HepG2 (cell line): Measurements from ENCODE around the gene KRTAP10-6. TPM values are rescaled to one million over a fixed set of nuclear protein-coding genes. Genes with fewer than 3 reads are reported as not detected.

ENCODE experiments used
- ATAC-seq: fragments of 200-7000 bp; cut with Tn5 transposase; 3 replicates; pipeline ENCODE4 v1.9.1; 2020; ENCODE audit warnings: mild to moderate bottlenecking, moderate library complexity
- BruUV-seq: library from RNA; stranded (reverse); fragments of 400-500 nt; replicated peaks from 2 replicates; lab custom pipeline; 2021; lab: Mats Ljungman, UMichigan
- CTCF ChIA-PET: fragments of 300-600 bp; formaldehyde crosslinking; extraction: SDS; loops from one replicate; lab custom pipeline; 2021; ENCODE audit warnings: low total read pairs, inconsistent platforms, low intra/inter-chr PET ratio; lab: Yijun Ruan, JAX
- POLR2A ChIA-PET: fragments of 350-600 bp; sonication (Branson Sonifier 250); formaldehyde crosslinking; loops from one replicate; lab custom pipeline; 2020; ENCODE audit warnings: antibody characterized with exemption, inconsistent platforms; lab: Yijun Ruan, JAX
- DNase-seq: peaks from one replicate; pipeline ENCODE4 v3.0.0-alpha.2; 2015; ENCODE audit warnings: low spot score
- FAIRE-seq: peaks from 3 replicates; lab custom pipeline; 2011; peaks lifted over from hg19 to GRCh38; lab: Jason Lieb, UNC
- H2AFZ ChIP-seq: one replicate; pipeline ENCODE4 v1.6.1; 2011; ENCODE audit warnings: low read length, inconsistent platforms
- H3K27ac ChIP-seq: fragments of 300-600 bp; 3 replicates; pipeline ENCODE4 v1.8.0; 2011; ENCODE audit warnings: mixed run types, mild to moderate bottlenecking, mixed read lengths, low read length, inconsistent platforms; ENCODE audit not compliant: insufficient read depth; ENCODE audit errors: extremely low read length
- H3K27me3 ChIP-seq, 2 experiments: fragments of 200-600 bp in 1 of 2; 2 replicates in 1 of 2; 3 replicates in 1 of 2; pipeline versions ENCODE4 v1.6.0 to v1.8.0; 2011; ENCODE audit warnings: low read length in 2 of 2, mild to moderate bottlenecking in 2 of 2, moderate library complexity in 2 of 2, inconsistent platforms in 1 of 2; ENCODE audit not compliant: insufficient read depth in 2 of 2, control insufficient read depth in 1 of 2
- H3K36me3 ChIP-seq, 2 experiments: fragments of 200-600 bp in 1 of 2; replicated peaks in 1 of 2; 2 replicates in 1 of 2; 3 replicates in 1 of 2; pipeline versions ENCODE4 v1.5.1 to v1.8.0; 2011; ENCODE audit warnings: low read length in 2 of 2, inconsistent platforms in 1 of 2; ENCODE audit not compliant: insufficient read depth in 2 of 2, control insufficient read depth in 1 of 2
- H3K4me1 ChIP-seq: 2 replicates; pipeline ENCODE4 v1.5.1; 2012; ENCODE audit warnings: low read length, inconsistent platforms; ENCODE audit not compliant: insufficient read depth
- H3K4me2 ChIP-seq: 2 replicates; pipeline ENCODE4 v1.6.0; 2011; ENCODE audit warnings: low read depth, low read length, inconsistent platforms
- H3K4me3 ChIP-seq, 3 experiments: fragments of 200-600 bp in 1 of 3; sonication (generic), shearing (Covaris generic) in 1 of 3; replicated peaks in 1 of 3; 2 replicates each; pipeline ENCODE4 v1.5.1; 2011 to 2016; ENCODE audit warnings: low read length in 3 of 3, inconsistent platforms in 2 of 3, low read depth in 2 of 3, mild to moderate bottlenecking in 2 of 3, control low read depth in 1 of 3, mixed read lengths in 1 of 3; ENCODE audit not compliant: insufficient read depth in 1 of 3
- H3K79me2 ChIP-seq: one replicate; pipeline ENCODE4 v1.6.1; 2011; ENCODE audit warnings: low read length, inconsistent platforms; ENCODE audit not compliant: insufficient read depth
- H3K9ac ChIP-seq: 2 replicates; pipeline ENCODE4 v1.6.0; 2011; ENCODE audit warnings: mild to moderate bottlenecking, low read depth, low read length, inconsistent platforms; ENCODE audit not compliant: insufficient read depth
- H3K9me3 ChIP-seq: 2 replicates; pipeline ENCODE4 v1.5.1; 2012; ENCODE audit warnings: mild to moderate bottlenecking, low read length
- H4K20me1 ChIP-seq: 2 replicates; pipeline ENCODE4 v1.6.0; 2011; ENCODE audit warnings: inconsistent platforms, mild to moderate bottlenecking, low read length, moderate library complexity; ENCODE audit not compliant: insufficient read depth
- ATF7-NPFF ChIP-seq: sonication (generic); formaldehyde crosslinking; IDR thresholded peaks from 2 replicates; pipeline ENCODE4 v1.8.1; 2023; ENCODE audit warnings: mild to moderate bottlenecking, low read depth, missing genetic modification reagents, moderate library complexity
- CC2D1A ChIP-seq: sonication (generic); formaldehyde crosslinking; IDR thresholded peaks from 2 replicates; pipeline ENCODE4 v1.8.1; 2023; ENCODE audit warnings: mild to moderate bottlenecking, missing genetic modification reagents
- CENPX ChIP-seq: sonication (generic); formaldehyde crosslinking; IDR thresholded peaks from 2 replicates; pipeline ENCODE4 v1.9.0; 2021; ENCODE audit warnings: mild to moderate bottlenecking, missing genetic modification reagents, moderate library complexity
- HDAC2 ChIP-seq: sonication (generic); formaldehyde crosslinking; IDR thresholded peaks from 2 replicates; pipeline ENCODE4 v1.4.0; 2020; ENCODE audit warnings: missing genetic modification reagents
- ISL2 ChIP-seq: sonication (generic); formaldehyde crosslinking; IDR thresholded peaks from 2 replicates; pipeline ENCODE4 v1.5.0; 2020; ENCODE audit warnings: missing genetic modification reagents
- PAXIP1 ChIP-seq: sonication (generic); formaldehyde crosslinking; conservative IDR thresholded peaks from 2 replicates; pipeline ENCODE4 v1.4.0; 2020; ENCODE audit warnings: mild to moderate bottlenecking, missing genetic modification reagents, moderate library complexity
- USF2 ChIP-seq, 2 experiments: sonication (generic) in 1 of 2; formaldehyde crosslinking in 1 of 2; IDR thresholded peaks; 2 replicates each; pipeline versions ENCODE4 v1.5.1 to v1.6.1; 2011 to 2020; ENCODE audit warnings: borderline replicate concordance in 1 of 2, low read depth in 1 of 2, low read length in 1 of 2, mild to moderate bottlenecking in 1 of 2, missing genetic modification reagents in 1 of 2, moderate library complexity in 1 of 2
- ZNF577 ChIP-seq: sonication (generic); formaldehyde crosslinking; IDR thresholded peaks from 2 replicates; pipeline ENCODE4 v1.4.0; 2020; ENCODE audit warnings: mild to moderate bottlenecking, low read depth, missing genetic modification reagents, borderline replicate concordance
- ZNF605 ChIP-seq: sonication (generic); formaldehyde crosslinking; IDR thresholded peaks from 2 replicates; pipeline ENCODE4 v1.8.0; 2022; ENCODE audit warnings: mild to moderate bottlenecking, missing genetic modification reagents
- ZNF7 ChIP-seq: IDR thresholded peaks from 2 replicates; pipeline ENCODE4 v1.6.1; 2016; ENCODE audit warnings: missing biosample characterization, missing genetic modification reagents
- ZNF781 ChIP-seq: sonication (generic); formaldehyde crosslinking; IDR thresholded peaks from 2 replicates; pipeline ENCODE4 v1.5.1; 2020; ENCODE audit warnings: borderline replicate concordance, mild to moderate bottlenecking, missing genetic modification reagents; ENCODE audit errors: not compliant biosample characterization
- ZNF878 ChIP-seq: sonication (generic); formaldehyde crosslinking; IDR thresholded peaks from 2 replicates; pipeline ENCODE4 v1.8.1; 2023; ENCODE audit warnings: mild to moderate bottlenecking, missing genetic modification reagents, moderate library complexity
- WGBS: methylation state at CpG from one replicate; pipeline ENCODE4 v1.1.6; 2017; ENCODE audit warnings: low lambda C conversion rate; 5-methylcytosine and 5-hydroxymethylcytosine counted together
- in situ Hi-C: cut with HindIII; loops from 2 replicates; pipeline ENCODE4 v1.10.0; 2017; ENCODE audit warnings: low pct_unique_long_range_greater_than_20kb; ENCODE audit not compliant: extremely low pct_ligation_motif_present
- intact Hi-C: fragments of 100-400 bp; cut with micrococcal nuclease; formaldehyde crosslinking; loops from one replicate; pipeline ENCODE4 v1.10.0; 2022; ENCODE audit not compliant: unreplicated experiment
- polyA plus RNA-seq, 8 experiments: library from polyadenylated mRNA; depleted of rRNA in 3 of 8; stranded (reverse) in 7 of 8; unstranded in 1 of 8; fragments of >200 nt; fragmentation: Illumina TruSeq in 4 of 8; extraction: Trizol in 4 of 8; gene quantifications; 2 replicates each; pipeline versions ENCODE4 v1.2.1 to v1.2.3, GENCODE V29; 2011 to 2016; ENCODE audit warnings: low read depth in 4 of 8, missing spikeins in 1 of 8, mixed read lengths in 1 of 8; ENCODE audit not compliant: insufficient read depth in 1 of 8
- total RNA-seq, 5 experiments: library from RNA; depleted of rRNA; stranded (reverse); fragments of >200 nt; fragmentation: Illumina TruSeq; extraction: Trizol; gene quantifications; 2 replicates each; pipeline ENCODE4 v1.2.3, GENCODE V29; 2016; ENCODE audit warnings: low read depth in 1 of 5
- TF ChIP-seq, protein P1 (sequence below): sonication (generic); formaldehyde crosslinking; IDR thresholded peaks from 2 replicates; pipeline ENCODE4 v1.4.0; 2020; ENCODE audit warnings: missing genetic modification reagents
- TF ChIP-seq, protein P2 (sequence below): IDR thresholded peaks from 2 replicates; pipeline ENCODE4 v1.6.1; 2016; ENCODE audit warnings: missing compliant biosample characterization, missing genetic modification reagents, borderline replicate concordance

The KRTAP10-6 gene
- total and polyA plus RNA-seq, 2 of the 13 experiments (the other 11 are each of a cell fraction or from before 2014, with no cell fraction given) = not detected

- H3K4me1 ChIP-seq = peaks cover 35% of the 10 kb centered on the region
- H3K27ac ChIP-seq = no peak overlapping the region
- peaks cover 0 to 9% of the 10 kb centered on the region in 2 experiments; a peak in 1 of 5 replicates for H3K27me3 ChIP-seq
- FAIRE-seq (no peak), ATAC-seq (no peak), DNase-seq (no peak)
- no peaks in the 10 kb centered on the region for H4K20me1 ChIP-seq
- WGBS = 86% methylated on average over 2 of the region's 2 CpGs
- POLR2A ChIA-PET = no interaction called here
- H3K4me3 ChIP-seq = no peak overlapping the region
- intact Hi-C loops = no loop called here
- H3K9ac ChIP-seq = no peak overlapping the region
- no TSS peak for BruUV-seq
- H2AFZ ChIP-seq = no peak overlapping the region
- H3K9me3 ChIP-seq = no peaks in the 10 kb centered on the region
- no peaks in the 10 kb centered on the region for H3K79me2 ChIP-seq
- no peaks in the 10 kb centered on the region for H3K36me3 ChIP-seq
- in situ Hi-C loops = no loop called here
- no peak overlapping the region for H3K4me2 ChIP-seq
- CTCF ChIA-PET = no interaction called here
- TF ChIP-seq CENPX (no peak), USF2 (IDR thresholded peaks at IDR 0.05; ENCODE audit: low read depth, low read length) (no peak), USF2 (CRISPR knock-in tag; IDR thresholded peaks at IDR 0.05; ENCODE audit: borderline replicate concordance) (no peak), ZNF605 (no peak), ZNF577 (CRISPR knock-in tag) (no peak), ATF7-NPFF (CRISPR knock-in tag) (no peak), PAXIP1 (CRISPR knock-in tag) (no peak), HDAC2 (CRISPR knock-in tag) (no peak), ZNF7 (no peak), CC2D1A (CRISPR knock-in tag) (no peak), ZNF878 (no peak), ISL2 (CRISPR knock-in tag) (no peak), ZNF781 (CRISPR knock-in tag) (no peak)
- TF ChIP-seq, protein P1, sequence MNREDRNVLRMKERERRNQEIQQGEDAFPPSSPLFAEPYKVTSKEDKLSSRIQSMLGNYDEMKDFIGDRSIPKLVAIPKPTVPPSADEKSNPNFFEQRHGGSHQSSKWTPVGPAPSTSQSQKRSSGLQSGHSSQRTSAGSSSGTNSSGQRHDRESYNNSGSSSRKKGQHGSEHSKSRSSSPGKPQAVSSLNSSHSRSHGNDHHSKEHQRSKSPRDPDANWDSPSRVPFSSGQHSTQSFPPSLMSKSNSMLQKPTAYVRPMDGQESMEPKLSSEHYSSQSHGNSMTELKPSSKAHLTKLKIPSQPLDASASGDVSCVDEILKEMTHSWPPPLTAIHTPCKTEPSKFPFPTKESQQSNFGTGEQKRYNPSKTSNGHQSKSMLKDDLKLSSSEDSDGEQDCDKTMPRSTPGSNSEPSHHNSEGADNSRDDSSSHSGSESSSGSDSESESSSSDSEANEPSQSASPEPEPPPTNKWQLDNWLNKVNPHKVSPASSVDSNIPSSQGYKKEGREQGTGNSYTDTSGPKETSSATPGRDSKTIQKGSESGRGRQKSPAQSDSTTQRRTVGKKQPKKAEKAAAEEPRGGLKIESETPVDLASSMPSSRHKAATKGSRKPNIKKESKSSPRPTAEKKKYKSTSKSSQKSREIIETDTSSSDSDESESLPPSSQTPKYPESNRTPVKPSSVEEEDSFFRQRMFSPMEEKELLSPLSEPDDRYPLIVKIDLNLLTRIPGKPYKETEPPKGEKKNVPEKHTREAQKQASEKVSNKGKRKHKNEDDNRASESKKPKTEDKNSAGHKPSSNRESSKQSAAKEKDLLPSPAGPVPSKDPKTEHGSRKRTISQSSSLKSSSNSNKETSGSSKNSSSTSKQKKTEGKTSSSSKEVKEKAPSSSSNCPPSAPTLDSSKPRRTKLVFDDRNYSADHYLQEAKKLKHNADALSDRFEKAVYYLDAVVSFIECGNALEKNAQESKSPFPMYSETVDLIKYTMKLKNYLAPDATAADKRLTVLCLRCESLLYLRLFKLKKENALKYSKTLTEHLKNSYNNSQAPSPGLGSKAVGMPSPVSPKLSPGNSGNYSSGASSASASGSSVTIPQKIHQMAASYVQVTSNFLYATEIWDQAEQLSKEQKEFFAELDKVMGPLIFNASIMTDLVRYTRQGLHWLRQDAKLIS = no peak
- TF ChIP-seq, protein P2, sequence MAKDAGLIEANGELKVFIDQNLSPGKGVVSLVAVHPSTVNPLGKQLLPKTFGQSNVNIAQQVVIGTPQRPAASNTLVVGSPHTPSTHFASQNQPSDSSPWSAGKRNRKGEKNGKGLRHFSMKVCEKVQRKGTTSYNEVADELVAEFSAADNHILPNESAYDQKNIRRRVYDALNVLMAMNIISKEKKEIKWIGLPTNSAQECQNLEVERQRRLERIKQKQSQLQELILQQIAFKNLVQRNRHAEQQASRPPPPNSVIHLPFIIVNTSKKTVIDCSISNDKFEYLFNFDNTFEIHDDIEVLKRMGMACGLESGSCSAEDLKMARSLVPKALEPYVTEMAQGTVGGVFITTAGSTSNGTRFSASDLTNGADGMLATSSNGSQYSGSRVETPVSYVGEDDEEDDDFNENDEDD (CRISPR knock-in tag) = no peak
Observed at GRCh38 chr21:44589094-44589493, 3.2 kb downstream of the KRTAP10-6 start.
